Bronchial epithelial cell (primary cell): ENCODE data around the gene KCTD15. TPM values are rescaled to one million over a fixed set of nuclear protein-coding genes. Genes with fewer than 3 reads are reported as not detected.

Source experiments
- DNase-seq: peaks from one replicate; pipeline ENCODE4 v3.0.0-alpha.2; 2010; ENCODE audit warnings: low read depth
- FAIRE-seq: peaks from 2 replicates; lab custom pipeline; 2011; peaks lifted over from hg19 to GRCh38; lab: Jason Lieb, UNC
- H3K27me3 ChIP-seq: 2 replicates; pipeline ENCODE4 v1.5.1; 2011; ENCODE audit warnings: low read length; ENCODE audit not compliant: control insufficient read depth, insufficient read depth
- H3K36me3 ChIP-seq: 2 replicates; pipeline ENCODE4 v1.5.1; 2011; ENCODE audit warnings: low read length; ENCODE audit not compliant: control insufficient read depth, insufficient read depth
- H3K4me3 ChIP-seq: 2 replicates; pipeline ENCODE4 v1.5.1; 2011; ENCODE audit warnings: mild to moderate bottlenecking, low read depth, low read length, control low read depth
- total RNA-seq: library from RNA; depleted of rRNA; stranded (reverse); fragments of >200 nt; gene quantifications from 2 replicates; pipeline ENCODE4 v1.2.1, GENCODE V29; 2014
- TF ChIP-seq, protein P1 (sequence below): IDR thresholded peaks from 2 replicates; pipeline ENCODE4 v1.5.1; 2011; ENCODE audit warnings: mild to moderate bottlenecking, moderate library complexity, low read length, control low read depth, inconsistent platforms; ENCODE audit not compliant: insufficient read depth, severe bottlenecking

Gene KCTD15
- total RNA-seq, 1 donor from 2014 or later: 79.5 TPM

DNA sequence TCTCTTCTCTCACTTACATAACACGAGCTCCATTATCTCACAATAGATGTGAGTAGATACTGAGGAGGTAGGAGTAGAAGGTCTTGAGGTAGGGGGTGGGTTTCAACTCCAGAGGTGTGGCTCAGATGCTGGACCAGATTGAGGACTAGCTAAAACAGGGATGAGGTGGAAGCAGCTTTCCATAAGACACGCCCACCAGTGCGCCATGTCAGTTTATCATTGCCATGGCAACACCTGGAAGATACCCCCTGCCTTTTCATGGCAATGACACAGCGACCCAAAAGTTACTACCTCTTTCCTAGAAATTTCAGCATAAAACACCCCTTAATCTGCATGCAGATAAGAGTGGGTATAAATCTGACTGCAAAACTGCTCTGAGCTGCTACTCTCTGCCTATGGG, 44.1 kb downstream of the KCTD15 start:
- H3K36me3 ChIP-seq: no peaks in the 10 kb centered on the region
- no peaks in the 10 kb centered on the region for H3K27me3 ChIP-seq
- no peak for FAIRE-seq
- no peak overlapping the region for H3K4me3 ChIP-seq
- DNase-seq: no peak
- TF ChIP-seq, protein P1, sequence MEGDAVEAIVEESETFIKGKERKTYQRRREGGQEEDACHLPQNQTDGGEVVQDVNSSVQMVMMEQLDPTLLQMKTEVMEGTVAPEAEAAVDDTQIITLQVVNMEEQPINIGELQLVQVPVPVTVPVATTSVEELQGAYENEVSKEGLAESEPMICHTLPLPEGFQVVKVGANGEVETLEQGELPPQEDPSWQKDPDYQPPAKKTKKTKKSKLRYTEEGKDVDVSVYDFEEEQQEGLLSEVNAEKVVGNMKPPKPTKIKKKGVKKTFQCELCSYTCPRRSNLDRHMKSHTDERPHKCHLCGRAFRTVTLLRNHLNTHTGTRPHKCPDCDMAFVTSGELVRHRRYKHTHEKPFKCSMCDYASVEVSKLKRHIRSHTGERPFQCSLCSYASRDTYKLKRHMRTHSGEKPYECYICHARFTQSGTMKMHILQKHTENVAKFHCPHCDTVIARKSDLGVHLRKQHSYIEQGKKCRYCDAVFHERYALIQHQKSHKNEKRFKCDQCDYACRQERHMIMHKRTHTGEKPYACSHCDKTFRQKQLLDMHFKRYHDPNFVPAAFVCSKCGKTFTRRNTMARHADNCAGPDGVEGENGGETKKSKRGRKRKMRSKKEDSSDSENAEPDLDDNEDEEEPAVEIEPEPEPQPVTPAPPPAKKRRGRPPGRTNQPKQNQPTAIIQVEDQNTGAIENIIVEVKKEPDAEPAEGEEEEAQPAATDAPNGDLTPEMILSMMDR: no peak

GRCh38 chr19:33841685-33842084, 45.0 kb downstream of the KCTD15 start:
- Histone ChIP-seq H3K27me3 (no peaks in the 10 kb centered on the region), H3K4me3 (no peak overlapping the region), H3K36me3 (no peaks in the 10 kb centered on the region)
- FAIRE-seq (no peak), DNase-seq (no peak)
- TF ChIP-seq, protein P1: no peak

DNA sequence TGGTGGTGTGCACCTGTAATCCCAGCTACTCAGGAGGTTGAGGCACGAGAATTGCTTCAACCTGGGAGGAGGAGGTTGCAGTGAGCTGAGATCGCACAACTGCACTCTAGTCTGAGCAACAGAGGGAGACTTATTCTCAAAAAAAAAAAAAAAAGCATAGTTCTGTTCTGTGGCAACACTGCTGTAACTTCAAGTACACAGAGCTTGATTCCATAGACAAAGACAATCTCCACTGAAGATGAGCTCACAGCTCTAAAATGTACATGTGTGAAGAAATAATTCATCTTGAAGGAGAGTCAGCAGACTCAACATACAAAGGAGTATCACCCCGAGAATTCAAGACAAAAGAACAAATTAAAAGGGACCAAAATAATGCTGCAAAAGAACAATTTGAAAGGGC, 47.8 kb downstream of the KCTD15 start:
- Histone ChIP-seq H3K4me3 (no peak overlapping the region), H3K27me3 (no peaks in the 10 kb centered on the region), H3K36me3 (no peaks in the 10 kb centered on the region)
- DNase-seq: no peak
- TF ChIP-seq, protein P1: no peak
- FAIRE-seq: no peak

GRCh38 chr19:33845498-33845897, 48.8 kb downstream of the KCTD15 start:
- DNase-seq: no peak
- no peak for FAIRE-seq
- TF ChIP-seq, protein P1: no peak
- no peaks in the 10 kb centered on the region for H3K36me3 ChIP-seq
- no peak overlapping the region for H3K4me3 ChIP-seq
- H3K27me3 ChIP-seq: no peaks in the 10 kb centered on the region

DNA sequence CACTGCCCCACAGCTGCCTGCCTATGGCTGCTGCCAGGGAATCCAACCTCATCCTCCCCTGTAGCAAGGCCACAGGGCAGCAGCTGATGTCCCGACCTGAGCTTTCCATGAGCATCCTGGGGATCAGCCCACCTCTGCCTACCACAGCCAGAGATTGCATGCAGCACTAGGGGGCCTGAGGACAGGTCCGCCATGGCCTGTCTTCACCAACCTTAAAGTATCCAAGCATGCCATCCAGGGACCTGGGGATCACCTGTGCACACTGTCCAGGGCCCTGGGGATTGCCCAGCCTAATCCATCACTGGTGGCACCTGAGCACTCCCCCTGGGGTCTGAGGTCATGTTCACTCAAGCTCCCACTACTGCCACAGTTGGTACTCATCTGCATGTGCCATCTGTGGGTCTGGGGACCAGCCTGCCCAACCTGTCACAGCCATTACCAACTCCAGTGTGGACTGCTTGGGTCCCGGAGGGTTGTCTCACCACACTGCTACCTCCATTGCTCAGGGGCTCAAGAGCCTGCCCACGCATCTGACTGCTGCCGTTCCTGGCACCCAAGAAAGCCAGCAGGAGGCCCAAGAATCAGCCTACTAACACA, 53.0 kb downstream of the KCTD15 start:
- Histone ChIP-seq H3K36me3 (no peaks in the 10 kb centered on the region), H3K4me3 (no peak overlapping the region), H3K27me3 (no peaks in the 10 kb centered on the region)
- no peak for DNase-seq
- FAIRE-seq: peak; percentile 88
- TF ChIP-seq, protein P1: no peak

DNA sequence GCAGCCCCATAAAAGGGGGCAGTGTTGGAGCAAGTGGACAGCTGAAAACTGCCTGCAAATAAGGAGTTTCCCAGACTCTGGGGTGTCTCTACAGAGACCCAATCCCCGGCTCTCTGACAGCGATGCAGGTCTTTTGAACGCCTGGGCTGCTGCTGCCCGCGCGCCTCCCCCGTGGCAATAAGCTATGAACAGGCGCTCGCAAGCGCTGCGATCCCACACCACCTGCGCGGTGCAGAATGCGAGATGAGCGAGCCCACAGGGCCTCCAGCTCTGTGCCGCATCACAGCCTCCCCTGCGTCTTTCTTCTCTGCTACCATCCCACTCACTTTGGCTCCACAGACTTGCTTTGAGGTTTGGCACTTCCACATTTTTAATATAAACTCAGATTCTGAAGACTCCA, 62.3 kb downstream of the KCTD15 start:
- no peak for DNase-seq
- no peak for FAIRE-seq
- Histone ChIP-seq H3K36me3 (no peaks in the 10 kb centered on the region), H3K4me3 (no peak overlapping the region), H3K27me3 (no peaks in the 10 kb centered on the region)
- TF ChIP-seq, protein P1: no peak
